GM19397 (cell line): Measurements from ENCODE around the gene RPL7A.

ENCODE experiments used
- ATAC-seq: cut with Tn5 transposase; IDR thresholded peaks from one replicate; pipeline ENCODE4 v1.9.1; 2021; ENCODE audit warnings: mild to moderate bottlenecking, moderate library complexity; ENCODE audit not compliant: unreplicated experiment

The RPL7A gene

GRCh38 chr9:133347515-133347984 lies 468 bp upstream of the RPL7A start:
- ATAC-seq, result peak; percentile 34

GRCh38 chr9:133348718-133349573 lies 928 bp downstream of the RPL7A start:
- no peak for ATAC-seq

GRCh38 chr9:133349965-133350616 lies 2.1 kb downstream of the RPL7A start:
- no peak for ATAC-seq

DNA sequence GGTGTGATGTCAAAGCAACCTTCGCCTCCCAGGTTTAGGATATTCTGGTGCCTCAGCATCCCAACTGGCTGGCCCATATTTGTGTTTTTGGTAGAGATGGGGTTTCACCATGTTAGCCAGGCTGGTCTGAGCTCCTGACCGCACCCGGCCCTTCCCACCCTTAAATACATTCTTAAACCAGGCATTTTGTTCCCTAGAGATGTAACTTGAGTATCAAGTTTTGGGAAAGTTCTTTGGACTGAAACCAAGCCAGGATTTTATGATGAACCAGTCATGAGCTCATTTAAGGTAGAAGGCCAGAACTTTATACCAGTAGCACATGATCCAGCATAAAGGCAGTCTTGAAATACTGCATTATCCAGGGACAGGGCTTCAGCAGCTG lies 3.5 kb downstream of the RPL7A start:
- ATAC-seq, result no peak

GRCh38 chr9:133351908-133352634 lies 4.1 kb downstream of the RPL7A start:
- ATAC-seq, result no peak

DNA sequence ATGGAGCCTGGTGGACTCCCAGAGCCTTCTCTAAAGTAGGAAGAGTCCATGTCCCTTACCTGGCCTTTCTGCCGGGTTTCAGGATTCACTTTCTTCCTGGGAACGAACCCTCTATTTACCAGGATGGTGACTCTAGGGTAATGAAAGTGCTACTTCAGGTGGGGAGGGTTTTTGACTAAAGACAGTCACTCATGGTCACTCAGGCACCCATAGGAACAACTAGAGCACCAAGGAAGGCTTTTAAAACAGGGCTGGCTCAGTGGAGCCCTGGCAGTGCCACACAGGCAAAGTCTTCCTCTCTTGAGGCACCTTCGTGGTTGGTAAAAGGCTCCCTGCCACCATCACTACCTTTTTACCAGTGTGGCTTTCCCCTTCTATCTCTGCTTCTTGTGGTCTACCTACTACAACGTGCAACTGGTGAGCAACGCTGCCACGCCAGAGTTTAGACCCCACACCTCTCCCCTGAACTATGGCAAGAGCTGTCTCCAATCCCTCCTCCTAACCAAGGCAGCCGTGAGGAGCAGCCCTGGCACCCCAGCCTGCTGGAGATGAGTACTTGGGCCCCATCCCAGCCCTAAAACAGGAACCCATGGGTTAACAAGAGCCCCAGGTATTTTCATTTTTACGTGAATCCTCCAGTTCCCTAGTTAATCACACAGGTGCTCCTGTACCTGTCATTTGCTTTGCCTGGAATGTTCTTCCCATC lies 4.8 kb downstream of the RPL7A start:
- ATAC-seq, result no peak

DNA sequence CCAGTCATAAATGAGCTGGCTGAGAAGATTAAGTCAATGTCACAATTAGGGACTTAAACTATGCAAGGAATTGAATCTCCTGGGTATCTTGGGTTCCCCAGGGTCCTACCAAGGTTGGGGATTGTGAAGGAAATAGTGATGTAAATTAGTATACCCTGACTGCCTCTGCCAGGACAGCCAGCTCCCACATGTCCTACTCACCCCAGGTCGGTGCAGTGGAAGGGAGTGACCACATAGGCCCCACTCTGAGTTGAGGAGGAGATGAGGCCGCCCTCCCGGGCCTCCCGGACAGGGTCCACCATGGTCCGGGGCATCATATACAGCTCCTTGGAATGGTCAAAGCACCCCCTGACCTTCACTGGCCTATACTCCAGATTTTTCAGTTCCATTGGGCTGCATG lies 5.5 kb downstream of the RPL7A start:
- ATAC-seq, result no peak

DNA sequence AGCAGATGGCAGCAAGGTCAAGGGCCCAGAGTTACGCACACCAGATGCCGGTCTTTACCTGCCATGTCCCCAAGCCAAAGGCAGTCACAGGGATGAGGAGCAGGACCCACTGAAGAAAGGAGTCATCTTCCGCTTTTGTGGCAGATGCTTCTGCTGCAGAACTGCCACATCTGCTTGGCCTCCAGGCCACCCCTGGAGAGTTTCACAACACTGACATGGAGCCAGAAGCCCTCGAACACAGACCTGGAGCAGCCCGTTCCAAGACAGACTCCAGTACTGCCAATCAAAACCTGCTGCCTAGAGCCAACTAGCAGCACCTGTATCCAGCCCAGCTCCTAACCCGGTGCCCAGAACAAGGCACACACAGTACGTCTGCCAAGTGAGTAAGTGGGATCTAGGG lies 6.7 kb downstream of the RPL7A start:
- no peak for ATAC-seq

DNA sequence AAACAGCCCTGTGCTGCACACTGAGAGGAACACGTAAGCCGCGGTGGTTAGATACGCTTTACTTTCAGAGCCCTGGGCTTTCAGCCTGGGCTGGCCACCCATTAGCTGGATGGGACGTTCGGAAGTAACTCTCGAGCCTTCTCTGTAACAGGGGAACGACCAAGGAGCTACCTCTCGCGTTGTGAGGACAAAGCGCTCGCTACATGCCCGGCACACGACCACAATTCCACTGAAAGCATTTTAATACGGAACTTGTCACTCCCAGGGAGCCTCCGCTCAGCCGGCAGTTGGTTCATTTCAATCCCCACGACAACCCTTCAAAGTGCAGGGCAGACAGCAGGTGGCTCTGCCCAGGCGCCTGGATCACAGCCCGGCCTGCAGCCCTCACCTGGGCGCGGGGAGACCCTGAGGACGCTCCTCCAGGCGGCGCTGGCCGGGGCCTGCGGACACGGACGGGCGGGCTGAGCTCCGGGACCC lies 7.9 kb downstream of the RPL7A start:
- ATAC-seq, result peak; percentile 30

DNA sequence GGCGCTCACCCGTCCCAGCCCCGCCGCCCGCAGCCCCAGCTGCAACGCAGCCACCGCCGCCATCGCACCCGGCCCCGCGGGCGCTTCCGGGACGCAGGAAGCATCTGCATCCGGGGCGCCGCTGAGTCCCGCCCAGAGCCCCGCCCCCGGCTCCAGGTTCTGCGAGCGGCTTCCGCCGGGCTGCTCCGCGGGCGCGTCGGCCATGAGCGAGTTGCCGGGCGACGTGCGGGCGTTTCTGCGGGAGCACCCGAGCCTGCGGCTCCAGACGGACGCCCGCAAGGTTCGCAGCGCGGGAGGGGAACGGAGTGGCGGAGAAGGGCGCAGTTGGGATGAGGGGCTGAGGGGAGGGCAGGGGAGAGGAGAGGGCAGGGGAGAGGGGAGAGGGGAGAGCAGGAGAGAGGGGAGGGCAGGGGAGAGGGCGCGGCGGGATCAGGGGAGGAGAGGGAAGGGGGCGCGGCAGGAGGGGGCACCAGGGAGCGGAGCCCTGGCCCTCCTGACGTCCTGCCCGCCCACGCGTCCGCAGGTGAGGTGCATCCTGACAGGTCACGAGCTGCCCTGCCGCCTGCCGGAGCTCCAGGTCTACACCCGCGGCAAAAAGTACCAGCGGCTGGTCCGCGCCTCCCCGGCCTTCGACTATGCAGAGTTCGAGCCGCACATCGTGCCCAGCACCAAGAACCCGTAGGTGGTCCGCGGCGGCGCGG lies 8.5 kb downstream of the RPL7A start, which contains the start of the genes SURF1 and SURF2:
Gene SURF1, minus strand, starts transcription at position 97 of the 701 bp plus-strand sequence. Its CDS starts 34 bp downstream, at position 63.
Gene SURF2, plus strand, starts transcription at position 160 of the 701 bp plus-strand sequence. Its CDS starts 43 bp downstream, at position 203.
- peak; percentile 70 for ATAC-seq

GRCh38 chr9:133357656-133358055 lies 9.6 kb downstream of the RPL7A start:
- ATAC-seq, result no peak

DNA sequence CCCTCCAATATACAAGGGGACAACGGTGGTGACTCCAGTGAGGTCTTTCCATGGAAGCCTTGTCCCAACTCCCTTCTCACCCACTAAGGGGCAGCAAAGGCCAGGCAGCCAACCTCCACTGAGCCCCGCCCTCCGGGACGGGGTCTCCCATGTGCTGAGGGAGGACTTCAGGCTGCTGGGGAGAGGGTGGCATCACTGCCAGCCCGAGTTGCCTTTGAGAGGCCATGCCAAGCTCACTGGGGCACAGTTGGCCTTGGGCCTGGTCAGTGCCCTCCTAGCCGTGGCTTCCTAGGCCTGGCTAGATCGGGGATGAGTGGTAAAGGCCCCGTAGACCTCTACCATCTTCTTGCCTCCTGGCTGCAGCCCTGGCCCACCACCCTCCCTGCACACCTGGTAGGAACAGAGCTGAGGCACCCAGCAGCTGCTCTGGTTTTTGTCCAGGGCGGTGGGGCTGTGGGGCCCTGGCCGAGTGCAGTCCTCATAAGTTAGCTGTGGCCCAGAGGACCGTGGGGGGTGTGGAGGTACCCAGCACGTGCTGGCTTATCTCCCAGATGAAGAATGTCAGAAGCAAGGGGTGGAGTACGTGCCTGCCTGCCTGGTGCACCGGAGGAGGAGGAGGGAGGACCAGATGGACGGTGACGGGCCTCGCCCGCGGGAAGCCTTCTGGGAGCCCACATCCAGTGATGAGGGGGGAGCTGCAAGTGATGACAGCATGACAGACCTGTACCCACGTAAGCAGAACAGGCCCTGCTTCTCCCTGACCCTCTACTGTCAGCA lies 11.6 kb downstream of the RPL7A start:
- ATAC-seq, result no peak

- no peak for ATAC-seq
Measured at GRCh38 chr9:133360400-133361393, 12.7 kb downstream of the RPL7A start.

- ATAC-seq, result no peak
Measured at GRCh38 chr9:133361507-133362092, 13.6 kb downstream of the RPL7A start.

DNA sequence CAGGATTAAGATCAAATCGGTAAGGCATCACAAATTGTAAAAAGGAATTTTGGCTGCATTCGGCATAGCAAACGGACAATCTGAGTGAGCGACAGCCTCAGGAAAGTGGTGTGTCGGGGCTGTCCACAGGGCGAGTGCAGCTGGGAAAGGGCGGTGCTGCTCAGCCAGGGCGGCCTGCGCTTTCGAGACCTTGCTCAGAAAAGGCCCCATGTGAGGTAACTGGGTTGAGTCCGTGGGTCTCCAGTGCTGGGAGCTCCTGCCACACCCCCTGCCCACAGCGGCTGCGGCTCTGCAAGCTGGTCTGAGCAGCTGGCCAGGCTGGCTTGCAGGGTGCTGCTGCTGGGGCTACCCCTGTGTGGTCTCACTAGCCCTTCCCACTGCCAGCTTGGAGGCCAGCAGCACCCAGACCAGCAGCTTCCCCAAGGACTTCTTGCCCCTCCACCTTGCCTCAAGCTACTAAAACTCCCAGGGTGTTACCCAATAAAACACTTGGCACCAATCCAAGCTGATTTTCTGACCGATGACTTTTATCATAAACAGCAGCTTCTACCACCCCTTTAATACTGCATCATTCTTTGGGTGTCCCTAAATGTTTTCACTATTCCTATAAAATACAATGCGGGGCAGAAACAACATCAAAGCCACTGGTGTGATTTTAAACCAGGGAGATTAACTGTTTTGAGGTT lies 14.5 kb downstream of the RPL7A start:
- ATAC-seq, result no peak

DNA sequence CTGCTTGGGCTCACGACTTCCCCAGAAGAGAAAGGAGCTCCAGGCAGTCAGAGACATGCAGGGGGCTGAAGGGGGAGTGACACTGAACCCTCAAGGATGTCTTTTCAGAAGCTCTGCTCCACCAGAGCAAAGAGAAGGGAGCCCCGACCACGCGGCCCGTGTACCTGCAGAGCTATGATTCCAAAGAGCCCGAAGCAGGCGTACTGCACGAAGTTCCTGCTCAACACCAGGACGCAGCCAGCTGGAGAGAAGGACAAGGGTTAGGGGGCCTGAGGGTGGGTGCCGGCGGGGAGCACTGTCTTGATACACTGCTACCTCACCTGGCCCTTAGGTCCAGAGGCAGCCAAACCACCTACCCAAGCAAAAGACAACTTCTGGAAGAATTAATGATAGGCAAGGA lies 18.4 kb downstream of the RPL7A start:
- ATAC-seq, result no peak

- no peak for ATAC-seq
Measured at GRCh38 chr9:133367221-133367620, 19.2 kb downstream of the RPL7A start.
